Central memory CD4-positive, alpha-beta T cell (primary cell): Measurements from ENCODE around the gene CHST5.
"Not testable (repeated sequence)": the region's sequence is repeated elsewhere in the genome, so short reads cannot be mapped to it uniquely, and the experiment has no call there.

Experiments used
- DNase-seq: peaks from one replicate; pipeline ENCODE4 v3.0.0; 2022

CHST5 gene

DNA sequence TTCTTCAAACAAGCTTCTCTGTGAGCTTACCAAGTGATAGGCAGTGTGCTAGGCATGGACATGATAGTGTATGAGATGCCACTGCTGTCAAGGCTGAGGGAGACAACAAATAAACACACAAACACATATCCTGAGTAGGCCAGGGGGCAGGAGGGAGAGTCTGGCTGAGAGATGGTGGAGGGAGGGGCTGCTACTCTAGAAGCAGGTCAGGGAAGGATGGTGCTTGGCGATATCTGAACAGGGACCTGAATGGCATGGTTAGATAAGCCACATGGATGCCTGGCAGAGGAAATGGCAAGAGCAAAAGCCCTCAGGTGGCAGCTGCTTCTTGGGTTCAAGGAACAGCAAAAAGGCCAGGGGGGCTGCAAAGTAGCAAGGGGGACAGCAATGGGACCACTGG, 32.1 kb downstream of the CHST5 start:
- no peak for DNase-seq

DNA sequence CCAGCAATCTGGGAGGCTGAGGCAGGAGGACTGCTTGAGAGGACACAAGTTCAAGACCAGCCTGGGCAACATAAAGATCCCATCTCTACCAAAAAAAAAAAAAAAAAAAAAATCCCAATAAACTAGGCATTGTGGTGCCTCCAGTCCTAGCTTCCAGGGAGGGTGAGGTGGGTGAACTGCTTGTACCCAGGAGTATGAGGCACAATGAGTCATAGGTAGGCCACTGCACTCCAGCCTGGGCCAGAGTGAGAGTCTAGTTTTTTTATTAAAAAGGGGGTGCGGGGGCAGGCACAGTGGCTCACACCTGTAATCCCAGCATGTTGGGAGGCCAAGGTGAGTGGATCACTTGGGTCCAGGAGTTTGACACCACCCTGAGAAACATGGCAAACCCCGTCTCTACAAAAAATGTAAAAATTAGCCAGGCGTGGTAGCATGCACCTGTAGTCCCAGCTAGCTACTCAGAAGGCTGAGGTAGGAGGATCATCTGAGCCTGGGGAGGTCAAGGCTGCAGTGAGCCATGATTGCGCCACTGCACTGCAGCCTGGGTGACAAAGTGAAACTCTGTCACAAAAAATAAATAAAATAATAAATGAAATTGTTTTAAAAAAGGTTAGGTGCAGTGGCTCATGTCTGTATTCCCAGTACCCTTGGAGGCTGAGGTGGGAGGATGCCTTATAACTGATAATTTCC, 32.8 kb downstream of the CHST5 start:
- DNase-seq: no peak

DNA sequence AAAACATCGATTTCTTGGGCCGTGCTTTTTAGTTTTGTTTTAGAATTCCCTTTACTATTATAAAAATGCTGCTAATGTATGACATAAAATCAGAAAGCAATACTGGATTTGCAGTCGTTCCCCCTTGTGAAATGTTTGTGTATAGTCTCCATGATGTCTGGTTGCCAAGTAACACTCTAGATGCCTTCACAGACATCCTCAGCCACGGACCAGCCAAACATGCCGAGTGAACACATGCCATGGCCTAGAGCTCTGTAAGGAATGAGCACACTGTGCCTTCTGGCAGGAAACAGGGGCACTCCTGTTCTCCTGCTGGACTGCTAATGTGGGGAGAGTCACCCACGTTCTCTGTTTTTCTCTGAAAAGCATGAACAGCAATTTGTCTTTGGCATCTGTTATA, 34.1 kb downstream of the CHST5 start:
- DNase-seq: not testable (repeated sequence)

DNA sequence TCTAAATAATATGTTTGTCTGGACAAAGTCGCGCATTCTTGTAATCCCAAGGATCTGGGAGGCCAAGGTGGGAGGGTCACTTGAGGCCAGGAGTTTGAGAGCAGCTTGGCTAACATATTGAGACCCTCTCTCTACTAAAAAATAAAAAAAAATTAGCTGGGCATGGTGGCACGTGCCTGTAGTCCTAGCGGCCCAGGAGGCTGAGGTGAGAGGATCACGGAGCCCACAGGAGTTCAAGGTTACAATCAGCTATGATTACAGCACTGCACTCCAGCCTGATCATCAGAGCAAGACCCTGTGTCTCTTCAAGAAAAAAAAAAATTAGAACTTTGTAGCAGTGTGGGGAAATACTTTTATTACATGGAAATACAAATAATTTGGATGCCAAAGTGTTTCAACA, 34.5 kb downstream of the CHST5 start:
- DNase-seq: no peak

DNA sequence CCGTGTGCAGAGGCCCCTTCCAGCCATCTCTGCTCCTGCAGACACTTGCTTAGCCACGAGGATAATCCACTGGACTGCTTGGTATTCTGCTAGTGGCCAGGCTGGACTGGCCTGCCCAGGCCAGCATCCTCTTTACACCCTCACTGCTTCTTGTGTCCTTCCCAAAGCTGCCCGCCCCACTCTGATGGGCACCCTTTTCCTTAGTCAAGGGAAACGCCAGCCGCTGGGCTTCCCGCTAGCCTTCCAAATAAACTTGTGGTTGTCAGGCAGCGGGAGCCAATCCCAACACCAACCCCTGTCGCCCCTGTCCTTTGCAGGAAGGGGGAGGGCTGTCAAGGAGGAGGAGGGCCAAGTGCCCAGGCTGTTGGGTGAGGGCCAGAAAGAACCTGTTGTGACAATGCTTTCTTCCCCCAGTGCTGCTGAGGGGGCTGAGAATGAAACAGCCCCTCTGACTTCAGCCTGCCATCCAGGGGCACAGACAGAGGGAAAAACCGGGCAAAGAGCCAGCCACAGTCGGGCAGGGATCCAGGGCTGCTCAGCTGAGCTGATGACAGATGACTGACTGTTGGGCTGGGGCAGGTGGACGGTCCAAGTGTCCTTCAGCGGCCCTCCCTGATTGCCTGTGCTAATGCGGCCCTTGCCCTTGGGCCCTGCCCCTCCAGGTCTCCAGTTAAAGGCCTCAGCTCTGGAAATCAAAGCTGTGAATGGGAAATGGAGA, 37.1 kb downstream of the CHST5 start:
- DNase-seq: not testable (repeated sequence)

DNA sequence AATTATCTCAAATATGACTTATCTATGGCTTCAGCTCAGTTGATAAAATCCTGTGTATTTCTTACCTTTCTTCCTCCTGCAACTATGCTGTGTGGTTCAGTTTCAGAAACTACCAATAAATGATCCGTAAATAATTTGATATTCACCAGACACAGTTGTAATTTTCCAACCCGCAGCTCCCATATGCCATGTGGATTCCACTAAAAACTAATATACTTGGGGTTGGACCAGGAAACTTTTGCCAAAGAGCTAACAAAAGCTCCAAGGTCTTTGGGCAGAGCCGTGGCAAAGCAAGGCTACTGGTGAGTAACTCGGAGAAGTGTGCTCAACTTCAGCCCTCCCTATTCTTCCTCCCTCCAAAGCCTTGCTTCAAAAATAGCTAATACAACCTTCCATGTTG, 38.4 kb downstream of the CHST5 start:
- no peak for DNase-seq

DNA sequence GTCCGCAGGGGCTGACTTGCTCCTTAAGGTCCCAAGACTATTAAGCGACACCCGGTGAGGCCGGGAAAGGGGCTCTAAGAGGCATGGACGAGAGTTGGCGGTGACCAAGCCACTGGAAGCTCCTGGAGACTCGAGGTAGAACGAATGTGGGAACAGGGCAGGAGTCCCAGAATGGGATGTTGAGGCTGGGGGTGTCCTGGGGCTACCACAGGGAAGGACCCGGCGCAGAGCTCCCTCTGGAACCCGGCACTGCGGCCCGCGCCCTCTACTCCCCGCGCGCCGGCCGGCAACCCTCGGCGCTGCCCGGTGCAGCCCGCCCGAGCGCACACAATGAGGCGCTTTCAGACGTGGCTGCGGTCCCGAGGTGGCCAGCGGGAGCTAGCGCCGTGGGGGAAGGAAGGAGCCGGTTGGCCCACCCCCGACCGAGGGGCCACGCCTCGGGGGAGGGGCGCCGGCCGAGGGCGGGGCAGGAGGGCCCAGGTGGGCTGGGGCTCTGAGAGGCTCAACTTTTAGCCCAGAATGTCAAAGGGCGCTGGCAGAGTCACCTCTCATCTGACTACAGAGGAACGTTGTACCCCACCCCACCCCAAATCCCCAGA, 40.7 kb downstream of the CHST5 start, which contains the start of gene CHST6:
Gene CHST6, minus strand, starts transcription at position 366 of the 599 bp plus-strand sequence. CDS start 15,613 bp downstream, outside the sequence.
- no peak for DNase-seq

DNA sequence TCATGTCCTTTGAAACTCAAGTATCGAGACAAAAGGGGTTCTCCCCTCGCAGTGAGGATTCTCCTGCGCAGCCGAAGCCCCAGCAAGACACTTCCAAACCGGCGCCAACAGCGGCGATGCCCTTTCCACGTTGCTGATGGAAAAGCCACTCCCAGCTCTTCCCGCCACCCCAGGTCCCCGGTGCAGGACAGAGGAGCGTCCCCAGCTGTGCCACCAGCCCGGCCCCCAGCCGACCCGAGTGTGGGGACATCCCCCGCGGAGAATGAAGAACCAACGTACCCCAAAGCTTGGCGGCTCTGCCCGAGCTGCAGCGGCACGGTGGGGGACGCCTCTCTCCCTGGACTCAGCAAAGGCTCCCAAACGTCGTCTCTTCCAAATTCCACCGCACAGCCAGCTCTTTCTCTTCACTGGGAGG, 41.2 kb downstream of the CHST5 start:
- no peak for DNase-seq

DNA sequence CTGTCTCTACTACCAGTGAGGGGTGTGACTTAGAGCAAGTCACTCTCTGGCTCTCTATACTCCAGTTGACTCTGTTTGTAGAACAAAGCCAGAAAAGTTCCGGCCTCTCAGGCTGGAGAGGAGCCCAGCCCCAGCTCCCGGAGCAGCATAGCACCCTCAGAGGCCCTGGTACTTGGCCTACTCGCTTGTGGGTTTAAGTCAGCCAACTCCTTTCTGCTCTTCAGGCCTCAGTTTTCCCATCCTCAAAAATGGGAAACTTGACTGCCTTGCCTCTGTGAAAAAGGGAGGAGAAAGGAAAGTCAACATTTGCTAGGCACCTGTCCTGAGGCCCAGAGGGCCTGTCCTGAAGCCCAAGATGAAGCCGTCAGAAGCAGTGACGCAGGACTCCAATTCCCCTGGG, 41.7 kb downstream of the CHST5 start:
- no peak for DNase-seq

DNA sequence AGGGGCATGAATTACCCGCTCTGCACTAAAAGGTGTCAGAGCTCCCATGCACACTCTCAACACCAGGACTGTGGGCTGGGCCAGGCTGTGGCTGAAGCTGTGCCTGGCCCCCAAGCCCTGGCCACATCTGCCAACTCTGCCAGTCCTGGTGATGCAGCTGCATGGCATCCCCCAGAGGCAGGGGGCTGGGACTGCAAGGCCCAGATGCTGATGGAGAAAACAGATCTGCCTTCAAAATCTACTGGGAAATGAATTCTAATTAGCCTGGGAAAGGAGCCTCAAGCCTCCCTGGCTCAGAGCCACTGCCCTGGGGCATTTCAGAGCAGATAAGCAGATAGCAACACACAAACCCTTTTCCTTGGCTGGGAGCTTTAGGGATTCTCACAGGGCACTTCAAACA, 44.0 kb downstream of the CHST5 start:
- no peak for DNase-seq

DNA sequence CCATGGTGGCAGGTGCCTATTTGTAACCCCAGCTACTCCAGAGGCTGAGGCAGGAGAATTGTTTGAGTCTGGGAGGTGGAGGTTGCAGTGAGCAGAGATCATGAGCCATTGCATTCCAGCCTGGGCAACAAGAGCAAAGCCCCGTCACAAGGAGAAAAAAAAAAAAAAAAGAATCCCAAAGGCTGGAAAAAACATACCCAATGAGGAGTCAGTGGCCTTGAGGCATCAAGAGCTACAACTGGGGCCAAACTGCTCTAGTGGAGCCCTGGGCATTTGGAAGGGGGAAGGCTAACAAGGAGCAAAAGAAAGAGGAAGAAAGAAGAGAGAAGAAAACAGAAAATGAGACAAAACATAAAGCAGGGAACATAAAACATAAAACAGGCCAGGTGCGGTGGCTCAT, 47.6 kb downstream of the CHST5 start:
- DNase-seq: no peak

DNA sequence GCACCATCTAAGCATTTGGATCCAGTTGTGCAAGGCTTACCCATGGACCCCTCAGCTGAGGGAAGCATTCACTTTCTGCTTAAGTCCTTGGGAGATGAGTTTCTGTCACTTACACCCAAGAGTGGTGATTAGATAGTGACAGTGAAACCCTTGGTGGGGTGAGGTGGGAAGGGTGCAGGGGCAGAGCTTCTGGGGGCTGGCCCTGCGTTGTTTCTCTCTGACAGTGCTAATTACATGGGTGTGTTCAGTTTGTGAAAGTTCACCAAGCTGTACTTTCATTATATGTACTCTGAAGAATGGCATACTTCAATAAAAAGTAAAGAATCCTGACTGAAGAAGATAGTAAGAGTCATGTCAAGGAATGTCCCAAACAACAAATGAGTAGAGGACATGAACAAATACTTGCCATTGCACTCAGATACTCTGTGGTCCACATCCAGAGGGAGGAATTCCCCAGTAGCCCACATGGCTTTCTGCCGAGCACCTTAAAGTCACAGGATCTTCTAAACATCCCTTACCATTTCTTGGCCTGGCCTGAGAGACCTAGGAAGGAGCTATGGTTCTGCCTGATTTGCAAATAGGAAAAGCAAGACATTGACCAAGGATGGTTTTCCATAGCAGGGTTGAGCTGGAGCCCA, 49.1 kb downstream of the CHST5 start:
- no peak for DNase-seq

DNA sequence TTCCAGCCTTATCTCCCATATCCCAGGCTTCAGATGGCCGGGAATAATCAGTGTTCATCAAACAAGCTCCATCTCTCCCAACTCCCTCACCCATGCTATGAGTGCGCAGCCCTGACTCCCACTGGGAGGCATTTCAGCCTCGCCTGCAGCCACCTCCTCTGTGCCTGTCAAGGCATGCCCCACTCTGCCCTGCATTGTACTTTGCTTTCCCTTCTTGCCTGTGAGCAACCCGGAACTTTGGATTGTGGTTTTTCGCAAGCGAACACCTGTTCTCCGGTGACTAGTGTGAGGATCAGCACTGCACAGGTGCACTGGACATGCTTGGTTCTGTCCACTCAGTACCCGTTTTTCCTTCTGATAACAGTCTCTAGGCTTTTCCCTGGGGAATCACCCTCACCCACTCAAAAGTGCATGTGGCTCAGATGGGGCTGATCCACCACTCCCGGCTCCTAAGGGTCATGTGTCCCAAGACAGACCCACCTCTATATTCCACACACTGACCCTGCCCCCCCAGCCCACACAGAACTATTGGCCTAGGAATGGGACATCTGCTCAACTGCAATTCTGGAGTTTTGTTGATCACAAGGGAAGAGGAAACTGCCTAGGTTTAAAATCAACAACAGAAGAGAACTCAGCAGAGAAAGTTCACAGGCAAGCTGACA, 49.8 kb downstream of the CHST5 start:
- no peak for DNase-seq

DNA sequence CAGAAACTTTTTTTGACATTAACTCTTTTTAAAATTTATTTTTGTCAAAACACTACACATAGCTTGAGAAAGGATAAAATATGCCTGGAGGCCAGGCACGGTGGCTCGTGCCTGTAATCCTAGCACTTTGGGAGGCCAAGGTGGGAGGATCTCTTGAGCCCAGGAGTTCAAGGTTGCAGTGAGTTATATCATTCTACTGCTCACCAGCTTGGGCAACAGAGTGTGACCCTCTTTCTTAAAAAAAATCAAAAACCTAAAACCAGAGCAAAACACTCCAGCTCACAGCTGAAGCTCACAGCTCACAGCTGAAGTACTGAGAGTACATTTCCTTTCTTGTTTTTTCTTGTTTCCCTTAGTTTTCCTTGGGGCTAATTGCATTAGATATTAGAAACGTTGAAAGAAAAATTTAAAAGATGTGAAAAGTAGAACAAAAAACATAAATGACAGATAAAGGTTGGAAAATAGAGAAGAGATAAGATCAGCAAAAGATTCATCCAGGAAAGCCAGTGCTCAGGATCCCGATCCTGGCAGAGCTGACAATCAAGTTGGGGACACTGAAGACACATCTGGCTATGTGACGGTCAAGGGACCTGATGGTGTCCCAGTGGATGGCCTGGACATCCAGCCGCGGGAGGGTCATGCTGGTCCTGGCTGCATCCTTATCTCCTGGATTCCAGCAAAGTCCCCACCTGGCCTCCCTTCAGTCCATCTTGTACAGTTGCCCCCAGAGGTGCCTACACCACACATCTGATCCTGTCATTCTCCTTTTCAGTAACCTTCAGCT, 50.5 kb downstream of the CHST5 start:
- DNase-seq: no peak

DNA sequence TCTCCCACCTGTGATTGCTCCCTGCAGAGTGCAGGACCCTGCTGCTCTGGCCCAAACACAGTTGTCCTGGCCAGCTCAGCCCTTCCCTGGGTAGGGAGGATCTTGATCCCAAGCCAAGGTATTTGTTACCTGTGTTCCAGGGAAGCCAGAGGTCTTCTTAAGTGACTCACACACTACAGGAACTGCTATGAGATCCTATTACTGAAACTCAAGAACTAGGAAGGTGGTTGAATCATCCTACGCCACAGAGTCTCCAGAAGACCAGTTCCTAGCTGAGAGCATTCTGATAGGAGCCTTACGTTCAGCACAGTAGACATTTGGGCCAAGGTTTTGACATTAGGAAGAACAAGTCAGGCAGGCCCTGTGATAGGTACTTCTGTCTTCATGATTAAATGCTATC, 52.7 kb downstream of the CHST5 start:
- DNase-seq: no peak

DNA sequence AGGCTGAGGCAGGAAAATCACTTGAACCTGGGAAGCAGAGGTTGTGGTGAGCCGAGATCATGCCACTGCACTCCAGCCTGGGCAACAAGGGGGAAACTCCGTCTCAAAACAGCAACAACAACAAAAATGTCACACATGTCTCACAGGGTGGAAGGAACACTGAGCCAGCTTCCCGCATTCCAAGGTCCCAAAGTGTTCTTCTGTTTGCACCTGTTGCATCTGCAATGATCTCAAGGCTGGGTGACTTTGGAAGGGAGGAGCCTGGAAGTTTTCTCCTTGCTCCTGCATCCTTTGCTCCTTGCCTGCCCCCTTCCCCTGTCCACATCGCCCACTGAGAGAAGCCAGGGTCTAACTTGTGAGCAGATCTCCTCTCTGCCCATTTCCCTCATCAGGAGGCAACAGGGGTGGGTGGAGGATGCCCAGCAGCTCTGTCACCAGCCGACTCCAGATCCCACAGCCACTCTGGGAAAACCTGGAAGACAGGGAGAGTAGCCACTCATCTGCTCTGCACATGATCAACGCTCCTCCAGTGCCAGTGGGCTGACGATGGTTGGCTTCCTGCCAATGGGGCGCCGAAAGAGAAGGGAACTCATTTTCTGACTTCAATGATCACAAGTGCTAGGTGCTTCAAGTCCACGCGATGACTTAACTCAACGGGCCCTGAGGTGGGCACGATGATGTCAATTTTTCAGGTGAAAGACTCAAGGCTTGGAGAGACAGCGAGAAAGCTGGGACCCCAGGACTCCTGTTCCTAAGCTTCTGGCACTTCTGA, 53.3 kb downstream of the CHST5 start:
- DNase-seq: no peak

DNA sequence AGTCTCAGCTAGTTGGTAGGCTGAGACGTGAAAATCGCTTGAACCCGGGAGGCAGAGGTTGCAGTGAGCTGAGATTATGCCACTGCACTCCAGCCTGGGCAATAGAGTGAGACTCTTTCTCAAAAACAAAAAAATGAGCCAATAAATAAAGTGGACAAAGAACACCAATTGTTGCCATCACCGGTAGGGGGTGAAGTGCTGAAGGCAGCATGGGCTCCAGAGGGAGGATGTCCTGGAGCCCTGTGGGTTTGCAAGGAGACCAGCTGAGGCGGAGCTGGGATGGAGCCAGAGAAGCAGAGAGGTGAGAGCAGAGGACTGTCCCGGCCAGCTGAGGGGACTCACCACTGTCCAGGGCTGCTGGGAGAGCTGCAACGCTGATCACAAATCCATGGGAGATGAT, 54.4 kb downstream of the CHST5 start:
- DNase-seq: no peak

DNA sequence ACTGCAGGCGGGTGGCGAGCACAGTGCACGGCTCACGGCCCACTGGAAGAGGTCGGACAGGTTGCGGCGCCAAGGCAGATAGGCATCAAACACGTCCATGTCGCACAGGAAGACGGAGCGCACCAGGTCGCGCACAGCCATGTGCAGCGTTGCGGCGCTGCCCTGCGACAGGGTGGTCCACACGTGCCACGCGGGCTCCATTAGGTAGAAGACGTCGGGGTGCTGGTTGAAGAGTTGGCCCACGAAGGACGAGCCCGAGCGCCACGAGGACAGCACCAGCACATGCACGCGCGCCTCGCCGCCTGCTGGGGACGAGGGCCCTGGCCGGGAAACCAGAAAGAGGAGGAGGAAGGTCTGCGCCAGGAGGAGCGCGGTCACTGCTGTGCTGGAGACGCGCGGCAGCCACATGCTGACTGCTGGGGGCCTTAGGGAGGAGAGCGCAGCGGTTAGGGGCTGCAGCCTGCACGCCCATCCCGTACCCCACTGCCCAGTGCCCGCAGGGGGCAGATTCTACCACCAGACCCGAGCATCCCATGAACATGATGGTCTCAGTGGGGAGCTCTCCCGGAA, 56.4 kb downstream of the CHST5 start:
- DNase-seq: no peak
